CD4-positive, alpha-beta T cell treated with Interleukin-6 for 4 hours (primary cell): ENCODE results near the gene RTN4.
A peak's percentile ranks its signal among the peaks of the same experiment; 100 is the strongest.
"Not testable (repeated sequence)": the region's sequence is repeated elsewhere in the genome, so short reads cannot be mapped to it uniquely, and the experiment has no call there.

ENCODE experiments used
- DNase-seq: peaks from one replicate; pipeline ENCODE4 v3.0.0-alpha.2; 2020; ENCODE audit warnings: mixed read lengths

RTN4 gene

DNA sequence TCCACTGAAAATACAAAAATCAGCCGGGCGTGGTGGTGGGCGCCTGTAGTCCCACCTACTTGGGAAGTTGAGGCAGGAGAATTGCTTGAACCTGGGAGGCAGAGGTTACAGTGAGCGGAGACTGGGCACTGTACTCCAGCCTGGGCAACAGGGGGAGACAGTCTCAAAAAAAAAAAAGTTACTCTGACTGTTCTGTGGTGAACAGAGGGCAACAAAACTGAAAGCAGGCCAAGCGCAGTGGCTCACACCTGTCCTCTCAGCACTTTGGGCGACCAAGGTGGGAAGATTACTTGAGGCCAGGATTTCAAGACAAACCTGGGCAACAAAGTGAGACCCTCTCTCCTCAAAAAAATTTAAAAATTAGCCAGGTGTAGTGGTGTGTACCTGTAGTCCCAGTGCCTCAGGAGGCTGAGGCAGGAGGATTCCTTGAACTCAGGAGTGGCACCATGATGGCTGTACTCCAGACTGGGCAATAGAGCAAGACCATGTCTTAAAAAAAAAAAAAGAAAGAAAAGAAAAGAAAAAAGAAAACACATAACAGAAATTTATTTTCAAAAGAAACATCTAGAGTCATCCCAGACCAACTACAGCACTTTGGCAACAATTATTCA, 13.6 kb upstream of the RTN4 start:
- DNase-seq: no peak

- DNase-seq: no peak
Observed at GRCh38 chr2:55063226-55063625, 13.0 kb upstream of the RTN4 start.

DNA sequence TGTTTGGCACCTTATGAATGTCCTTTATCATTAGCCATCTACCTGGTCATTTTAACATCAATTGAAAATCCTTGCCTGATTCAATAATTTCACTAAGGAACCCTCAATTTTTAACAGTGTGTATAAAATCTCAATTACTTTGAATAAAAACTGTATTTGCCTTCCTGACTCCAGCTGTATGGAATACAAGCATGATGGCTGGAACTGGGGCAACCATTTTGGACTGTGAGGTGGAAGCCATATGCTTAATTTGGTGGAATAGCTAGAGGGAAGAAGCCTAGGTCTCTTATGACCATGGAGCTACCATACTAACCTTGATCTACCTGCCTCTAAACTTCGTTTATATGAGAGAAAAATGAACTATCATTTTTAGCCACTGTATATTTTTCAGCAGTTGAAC, 12.5 kb upstream of the RTN4 start:
- DNase-seq: no peak

DNA sequence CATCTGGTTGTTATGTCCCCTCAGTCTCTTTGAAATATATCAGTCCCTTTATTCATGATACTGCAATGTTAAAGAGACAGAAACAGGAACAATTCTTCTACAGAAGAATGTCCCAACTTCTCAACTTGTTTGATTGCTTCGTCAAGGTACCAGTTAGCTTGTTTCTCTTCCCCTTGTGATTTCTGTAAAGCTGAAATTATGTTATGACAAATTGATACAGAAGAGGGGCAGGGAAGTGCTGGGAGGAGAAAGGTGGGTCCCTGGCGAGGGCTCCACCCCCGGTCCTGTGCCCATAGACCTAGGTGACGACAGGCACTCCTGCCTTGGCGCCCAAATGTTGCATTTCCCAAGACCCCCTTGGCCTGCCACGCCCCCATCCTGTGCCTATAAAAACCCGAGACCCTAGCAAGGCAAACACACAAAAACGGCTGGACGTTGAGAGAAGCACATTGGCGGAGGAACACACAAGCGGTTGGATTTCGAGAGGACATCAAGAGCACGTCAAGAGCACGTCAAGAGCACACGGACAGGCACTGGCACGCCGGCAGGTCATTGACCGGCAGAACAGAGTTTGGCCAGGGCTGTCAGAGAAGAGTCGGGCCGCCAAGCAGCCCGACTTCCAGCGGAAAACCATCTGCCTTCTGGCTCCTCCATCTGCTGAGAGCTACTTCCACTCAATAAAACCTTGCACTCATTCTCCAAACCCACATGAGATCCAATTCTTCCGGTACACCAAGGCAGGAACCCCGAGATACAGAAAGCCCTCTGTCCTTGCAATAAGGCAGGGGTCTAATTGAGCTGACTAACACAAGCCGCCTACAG, 11.5 kb upstream of the RTN4 start:
- no peak for DNase-seq

GRCh38 chr2:55059793-55060192, 9.5 kb upstream of the RTN4 start:
- DNase-seq: no peak

DNA sequence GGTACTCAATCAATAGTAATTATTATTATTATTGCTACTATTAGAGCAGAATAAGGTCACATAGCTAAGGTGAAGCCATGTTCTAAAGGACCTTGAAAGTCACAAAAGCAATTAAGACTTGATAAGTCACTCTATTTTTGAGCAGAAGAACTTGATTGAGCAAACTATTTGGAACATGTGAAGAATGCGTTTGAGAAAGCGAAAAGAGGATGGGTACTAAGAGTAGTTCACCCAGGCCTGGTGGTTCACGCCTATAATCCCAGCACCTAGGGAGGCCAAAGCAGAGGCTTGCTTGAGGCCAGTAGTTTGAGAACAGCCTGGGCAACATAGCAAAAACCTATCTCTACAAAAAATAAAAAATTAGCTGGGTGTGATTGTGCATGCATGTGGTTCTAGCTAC, 7.2 kb upstream of the RTN4 start:
- DNase-seq: no peak

DNA sequence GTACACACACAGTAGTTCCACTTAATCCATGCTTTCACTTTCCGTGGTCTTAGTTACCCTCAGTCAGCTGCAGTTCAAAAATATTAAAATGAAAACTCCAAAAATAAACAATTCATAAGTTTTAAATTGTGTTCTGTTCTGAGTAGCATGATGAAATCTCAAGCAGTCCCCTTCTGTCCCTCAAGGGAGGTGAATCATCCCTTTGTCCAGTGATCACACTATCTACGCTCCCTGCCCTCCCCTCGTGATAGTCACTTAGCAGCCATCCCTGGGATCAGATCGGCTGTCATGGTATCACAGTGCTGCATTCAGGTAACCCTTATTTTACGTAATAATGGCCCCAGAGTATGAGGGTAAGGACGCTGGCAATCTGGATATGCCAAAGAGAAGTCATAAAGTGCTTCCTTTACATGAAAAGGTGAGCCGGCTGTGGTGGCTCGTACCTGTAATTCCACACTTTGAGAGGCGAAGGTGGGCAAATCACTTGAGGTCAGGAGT, 5.8 kb upstream of the RTN4 start:
- no peak for DNase-seq

- peak; percentile 14 for DNase-seq
Observed at GRCh38 chr2:55054106-55054875, 4.0 kb upstream of the RTN4 start.

- not testable (repeated sequence) for DNase-seq
Observed at GRCh38 chr2:55053225-55053624, 3.0 kb upstream of the RTN4 start.

- no peak for DNase-seq
Observed at GRCh38 chr2:55052129-55053061, 2.1 kb upstream of the RTN4 start.

DNA sequence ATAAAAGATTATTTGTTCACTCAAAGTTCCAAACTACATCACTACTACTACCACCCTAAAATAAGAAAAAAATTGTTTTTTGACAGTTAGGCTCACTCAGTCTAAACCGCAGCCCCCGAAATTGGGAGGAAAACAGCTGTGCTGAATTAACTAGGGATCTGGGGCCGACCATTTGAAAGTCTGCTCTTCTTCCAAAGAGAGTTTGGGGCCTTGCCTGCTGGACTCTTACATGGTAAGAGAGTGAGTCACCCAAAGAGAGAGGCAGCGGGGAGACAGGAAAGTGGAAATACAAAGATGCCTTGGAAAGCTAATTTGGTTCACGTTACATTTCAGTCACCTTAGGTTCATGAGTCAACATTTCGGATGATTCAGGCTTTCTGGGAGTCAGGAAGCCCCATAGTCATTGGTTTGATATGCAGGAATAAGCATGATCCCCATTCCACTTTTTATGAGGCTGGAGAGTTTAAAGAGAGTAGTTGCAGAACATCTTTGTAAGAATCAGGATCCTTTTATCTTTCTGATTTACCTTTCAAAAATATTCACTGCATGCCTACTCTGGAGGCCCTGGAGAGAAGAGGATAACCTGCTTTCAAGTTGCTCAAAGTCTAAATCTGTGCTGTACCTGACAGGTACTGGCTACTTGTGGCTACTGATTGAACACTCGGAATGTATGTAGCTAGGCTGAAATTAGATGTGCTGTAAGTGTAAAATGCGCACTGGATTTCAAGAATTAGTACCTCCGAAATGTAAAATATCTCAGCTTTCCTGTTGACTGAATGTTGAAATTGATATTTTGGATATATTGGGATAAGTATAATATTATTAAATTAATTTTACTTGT, 995 bp upstream of the RTN4 start:
- DNase-seq: peak; percentile 28

- DNase-seq: no peak
Observed at GRCh38 chr2:55049821-55050099, 491 bp downstream of the RTN4 start.

GRCh38 chr2:55049043-55049820, 1.0 kb downstream of the RTN4 start:
- DNase-seq: peak; percentile 67

DNA sequence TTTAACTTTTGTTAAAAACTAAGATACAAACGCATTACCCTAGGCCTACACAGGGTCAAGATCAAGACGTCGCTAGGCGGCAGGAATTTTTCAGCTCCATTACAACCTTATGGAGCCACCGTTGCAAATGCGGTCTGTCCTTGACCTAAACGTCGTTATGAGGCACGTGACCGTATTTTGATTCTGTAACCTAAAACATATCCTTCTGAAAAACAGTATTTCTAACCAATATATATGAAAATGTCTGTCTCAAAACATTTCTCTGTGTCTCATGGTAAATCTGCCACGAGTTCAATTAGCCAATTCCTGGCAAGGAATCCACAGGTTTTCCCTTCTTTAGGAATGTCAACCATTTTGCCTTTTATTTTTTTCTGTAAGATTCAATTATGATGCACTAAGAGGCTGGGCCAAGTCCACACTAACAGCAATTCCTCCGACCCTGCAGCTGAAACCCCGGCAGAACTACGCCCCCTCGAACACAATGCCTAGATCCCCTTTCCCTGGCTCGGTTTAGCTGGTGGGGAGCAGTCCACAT, 1.7 kb downstream of the RTN4 start:
- DNase-seq: peak; percentile 6

DNA sequence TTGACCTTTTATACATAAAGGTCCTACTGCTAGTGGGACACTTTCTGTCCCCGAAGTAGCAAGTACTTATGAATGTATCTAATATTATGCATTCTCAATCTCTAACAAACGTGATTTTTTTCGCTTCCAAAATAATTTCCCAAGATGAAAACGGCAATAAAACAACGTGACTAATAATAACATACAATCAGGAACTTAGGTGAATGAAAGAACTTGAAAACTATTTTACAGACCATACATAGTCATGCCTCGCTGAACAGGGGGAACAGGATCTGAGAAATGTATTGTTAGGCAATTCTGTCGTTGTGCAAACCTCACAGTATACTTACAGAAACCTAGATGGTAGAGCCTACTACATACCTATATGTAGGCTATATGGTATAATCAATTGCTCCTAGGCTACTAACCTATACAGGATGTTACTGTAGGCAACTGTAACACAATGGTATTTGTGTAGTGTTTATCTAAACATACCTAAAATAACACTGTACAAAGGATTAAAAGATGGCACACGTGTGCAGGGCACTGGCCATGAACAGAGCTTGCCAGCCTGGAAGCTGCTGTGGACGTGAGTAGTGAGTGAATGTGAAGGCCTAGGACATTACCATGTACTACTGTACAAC, 2.5 kb downstream of the RTN4 start:
- no peak for DNase-seq

DNA sequence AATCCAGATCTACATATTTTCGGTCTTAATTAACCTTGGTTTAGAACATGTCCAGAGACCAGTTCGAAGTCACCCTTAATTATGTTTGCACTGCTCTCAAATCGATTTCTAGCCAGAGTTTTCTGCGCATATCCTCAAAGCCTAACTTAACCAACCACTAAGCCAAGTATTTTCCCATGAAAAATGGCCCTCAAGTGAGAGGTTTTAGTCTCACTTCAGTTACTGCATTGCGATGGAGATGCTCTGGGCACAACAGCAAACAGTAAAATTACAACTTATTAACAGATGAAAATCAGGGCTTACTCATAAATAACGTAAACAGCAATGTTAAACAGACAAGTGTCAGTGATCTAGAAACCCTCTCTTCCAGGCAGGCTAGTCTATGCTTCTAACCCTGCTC, 4.5 kb downstream of the RTN4 start:
- DNase-seq: no peak

GRCh38 chr2:55043841-55044240, 6.4 kb downstream of the RTN4 start:
- no peak for DNase-seq

DNA sequence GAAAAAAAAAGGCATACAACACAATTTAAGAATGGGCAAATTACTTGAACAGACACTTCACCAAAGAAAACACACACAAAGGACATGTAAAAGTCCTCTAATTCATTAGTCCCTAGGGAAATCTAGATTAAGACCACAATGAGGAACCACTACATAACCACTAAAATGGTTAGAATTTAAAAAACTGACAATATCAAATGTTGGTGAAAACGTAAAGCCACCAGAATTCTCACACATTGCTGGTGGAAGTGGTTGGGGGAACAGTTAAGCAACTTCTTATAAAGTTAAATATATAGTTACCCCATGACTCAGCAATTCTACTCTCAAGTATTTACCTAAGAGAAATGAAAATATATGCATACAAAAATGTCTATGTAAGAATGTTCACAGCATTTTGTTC, 11.8 kb downstream of the RTN4 start:
- DNase-seq: no peak

- no peak for DNase-seq
Observed at GRCh38 chr2:55035716-55036115, 14.5 kb downstream of the RTN4 start.

DNA sequence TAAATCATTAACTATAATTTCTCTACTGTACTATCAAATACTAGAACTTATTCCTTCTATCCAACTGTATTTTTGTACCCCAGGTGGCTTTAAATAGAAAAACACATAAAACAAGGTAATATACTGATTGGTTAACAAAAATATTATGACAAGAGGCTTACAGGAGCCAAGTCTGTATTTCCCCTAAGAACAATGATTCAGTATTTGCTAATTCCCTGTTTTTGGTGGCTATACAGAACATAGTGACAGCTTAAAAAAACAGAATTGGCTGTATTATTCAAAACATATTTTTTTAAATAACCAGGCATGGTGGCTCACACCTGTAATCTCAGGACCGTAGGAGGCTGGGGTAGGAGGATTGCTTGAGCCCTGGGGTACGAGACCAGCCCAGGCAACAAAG, 16.3 kb downstream of the RTN4 start:
- DNase-seq: no peak
